ENCODE measurements around the gene PIGL.

Gene PIGL

DNA sequence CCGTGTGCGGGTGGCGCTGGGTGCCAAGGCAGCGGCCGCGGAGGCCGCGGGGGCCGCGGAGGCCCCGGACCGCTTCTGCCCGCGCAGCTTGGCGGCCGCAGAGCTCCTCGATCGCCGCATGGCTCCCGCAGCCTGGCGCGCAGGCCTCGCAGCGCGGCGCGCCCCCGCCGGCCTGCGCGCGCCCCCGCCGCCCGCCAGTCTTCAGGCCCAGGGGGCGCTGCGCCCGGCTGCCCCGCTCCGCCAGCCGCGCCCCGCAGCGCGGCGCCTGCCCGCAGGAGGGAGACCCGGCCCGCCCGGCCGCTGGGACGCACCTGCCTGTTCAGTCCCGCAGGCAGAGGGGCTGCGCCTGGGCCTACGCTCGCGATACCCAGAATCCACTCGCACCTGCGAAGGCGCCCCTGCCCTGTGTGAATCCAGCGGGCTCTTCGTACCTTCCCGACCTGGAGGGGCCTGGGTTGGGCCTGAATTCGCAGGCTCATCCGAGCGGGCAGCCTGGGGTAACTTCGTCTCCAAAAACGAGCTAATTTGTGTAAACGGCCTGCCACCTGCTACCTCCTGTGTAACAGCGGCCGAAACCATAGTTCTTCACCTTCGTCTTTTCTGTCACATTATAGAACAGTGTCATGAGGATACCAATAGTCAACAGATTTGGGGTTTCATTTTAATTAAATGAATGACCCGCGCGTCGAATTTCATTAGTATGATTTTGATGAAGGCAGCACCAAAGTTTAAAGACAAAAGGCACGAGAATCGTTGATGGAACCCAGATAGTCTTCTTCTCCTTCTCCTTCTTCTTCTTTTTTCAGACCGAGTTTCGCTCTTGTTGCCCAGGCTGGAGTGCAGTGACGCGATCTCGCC is 136.5 kb downstream of the PIGL start, which contains the start of gene CENPV:
Gene CENPV (minus strand): TSS at position 153 of the 858 bp plus-strand sequence. CDS start 33 bp downstream, at position 120.
- peak; percentile 24 for DNase-seq (ENCODE audit: low read depth)

DNA sequence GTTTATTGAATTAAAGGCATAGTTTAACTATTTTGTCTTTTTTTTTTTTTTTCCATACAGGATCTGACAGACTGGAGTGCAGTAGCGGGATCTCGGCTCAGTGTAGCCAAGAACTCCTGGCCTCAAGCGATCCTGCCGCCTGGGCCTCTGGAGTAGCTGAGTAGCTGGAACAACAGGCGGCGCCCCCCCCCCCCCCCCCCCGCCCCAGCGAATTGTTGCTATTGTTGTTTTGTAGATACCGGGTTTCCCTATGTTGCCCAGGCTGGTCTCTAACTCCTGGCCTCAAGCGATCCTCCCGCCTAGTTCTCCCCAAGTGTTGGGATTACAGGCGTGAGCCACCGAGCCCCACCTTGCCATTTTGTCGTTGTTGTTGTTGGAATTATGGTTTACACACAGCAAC is 137.6 kb downstream of the PIGL start:
- no peak for DNase-seq (ENCODE audit: low read depth)

GRCh38 chr17:16358394-16358793 is 141.4 kb downstream of the PIGL start:
- DNase-seq (ENCODE audit: low read depth), result no peak

GRCh38 chr17:16361874-16362273 is 144.9 kb downstream of the PIGL start:
- no peak for DNase-seq (ENCODE audit: low read depth)

- peak; percentile 58 for DNase-seq (ENCODE audit: low read depth)
Measured at GRCh38 chr17:16363749-16364536, 146.9 kb downstream of the PIGL start.

DNA sequence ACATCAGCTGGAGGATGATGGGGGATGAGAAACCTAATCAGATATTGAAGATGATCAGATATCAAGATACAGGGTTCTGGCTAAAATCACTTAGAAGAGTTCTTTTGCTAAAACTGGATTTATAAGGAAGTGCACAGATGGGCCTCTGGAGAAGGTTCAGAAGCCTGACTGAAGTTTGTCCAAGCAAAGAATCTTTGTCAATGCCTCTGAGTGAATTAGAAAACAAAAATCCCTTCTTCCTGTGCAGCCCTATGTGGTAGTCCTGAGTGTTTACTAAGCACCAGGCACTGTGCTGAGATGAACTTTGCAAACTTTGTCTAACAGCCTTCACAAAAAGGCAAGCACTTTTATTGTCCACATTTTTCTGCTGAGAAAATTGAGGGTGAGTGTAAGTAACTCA is 147.6 kb downstream of the PIGL start:
- DNase-seq (ENCODE audit: low read depth), result no peak

- no peak for DNase-seq (ENCODE audit: low read depth)
Measured at GRCh38 chr17:16371742-16372141, 154.7 kb downstream of the PIGL start.

DNA sequence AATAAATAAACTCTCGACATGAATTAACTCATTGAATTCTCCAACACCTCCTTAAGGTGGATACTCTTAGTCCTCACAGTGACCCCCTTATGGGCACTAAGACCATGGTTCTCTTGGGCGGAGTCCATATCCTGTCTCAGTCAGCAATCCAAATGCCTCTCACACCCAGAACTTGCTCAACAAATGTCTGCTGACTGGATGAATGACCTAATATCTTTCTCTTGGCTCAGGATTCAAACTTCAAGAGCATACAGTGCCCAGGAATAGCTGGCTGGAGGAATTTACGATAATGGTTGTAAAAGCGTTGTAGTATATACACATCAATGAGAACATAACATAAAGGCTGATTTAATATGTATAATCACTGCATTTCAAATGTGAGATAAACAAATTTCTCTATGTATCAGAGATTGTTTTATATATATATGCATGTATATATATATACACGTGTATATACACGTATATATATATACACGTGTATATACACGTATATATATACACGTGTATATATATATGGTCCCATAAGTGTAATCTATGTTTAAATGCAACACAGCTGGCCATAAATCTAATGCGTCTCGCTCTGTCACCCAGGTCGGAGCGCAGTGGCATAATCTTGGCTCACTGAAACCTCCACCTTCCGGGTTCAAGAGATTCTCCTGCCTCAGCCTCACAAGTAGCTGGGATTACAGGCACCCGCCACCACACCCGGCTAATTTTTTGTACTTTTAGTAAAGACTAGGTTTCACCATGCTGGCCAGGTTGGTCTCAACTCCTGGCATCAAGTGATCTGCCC is 157.3 kb downstream of the PIGL start:
- no peak for DNase-seq (ENCODE audit: low read depth)
